ENCODE results near the gene ARHGAP15. TPM values are rescaled to one million over a fixed set of nuclear protein-coding genes. Genes with fewer than 3 reads are reported as not detected.
"Not testable (repeated sequence)": the region's sequence is repeated elsewhere in the genome, so short reads cannot be mapped to it uniquely, and the experiment has no call there.

The ARHGAP15 gene
- total and polyA plus RNA-seq, 12 donors, result 4.7 to 33.8 (median 10.4) TPM

GRCh38 chr2:143532061-143532460 lies 402.8 kb downstream of the ARHGAP15 start:
- intact Hi-C loops (cut with DNase I), result no loop called here
- TF ChIP-seq CTCF (IDR thresholded peaks at IDR 0.05) (no peak), POLR2A (IDR thresholded peaks at IDR 0.05) (no peak)
- Histone ChIP-seq H3K4me3 (no peak overlapping the region), H3K9me3 (replicated peaks in 1 of 3) (no peaks in the 10 kb centered on the region), H3K4me1 (replicated peaks in 1 of 2) (peaks cover 0 to 7% of the 10 kb centered on the region in 2 donors), H3K27ac (no peak overlapping the region), H3K36me3 (replicated peaks in 1 of 2) (no peaks in the 10 kb centered on the region), H3K27me3 (no peaks in the 10 kb centered on the region)
- DNase-seq, result no peak

- 77 to 84% (median 81%) methylated on average over 4 of the region's 4 CpGs for WGBS, 4 donors
- TF ChIP-seq POLR2A (IDR thresholded peaks at IDR 0.05) (no peak), CTCF (IDR thresholded peaks at IDR 0.05) (no peak)
- no peaks in the 10 kb centered on the region for H3K4me1 ChIP-seq (replicated peaks in 1 of 2)
- no peak for DNase-seq
- no peaks in the 10 kb centered on the region for H3K27me3 ChIP-seq
- no peaks in the 10 kb centered on the region for H3K36me3 ChIP-seq (replicated peaks in 1 of 2)
- no peaks in the 10 kb centered on the region for H3K9me3 ChIP-seq (replicated peaks in 1 of 3)
- H3K27ac ChIP-seq, result no peak overlapping the region
- H3K4me3 ChIP-seq, result no peak overlapping the region
- intact Hi-C loops (cut with DNase I), result no loop called here
Observed at GRCh38 chr2:143533846-143534245, 404.6 kb downstream of the ARHGAP15 start.

- intact Hi-C loops (cut with DNase I), result no loop called here
- Histone ChIP-seq H3K4me1 (replicated peaks in 1 of 2) (no peaks in the 10 kb centered on the region), H3K27ac (no peak overlapping the region), H3K27me3 (no peaks in the 10 kb centered on the region), H3K36me3 (replicated peaks in 1 of 2) (no peaks in the 10 kb centered on the region), H3K9me3 (replicated peaks in 1 of 3) (no peaks in the 10 kb centered on the region), H3K4me3 (no peak overlapping the region)
- WGBS, 4 donors, result 59 to 71% (median 64%) methylated on average over 2 of the region's 2 CpGs
- TF ChIP-seq CTCF (IDR thresholded peaks at IDR 0.05) (no peak), POLR2A (IDR thresholded peaks at IDR 0.05) (no peak)
- no peak for DNase-seq
Observed at GRCh38 chr2:143535802-143536201, 406.6 kb downstream of the ARHGAP15 start.

- H3K4me1 ChIP-seq (replicated peaks in 1 of 2); H3K9me3 ChIP-seq (replicated peaks in 1 of 3); H3K4me3 ChIP-seq; H3K36me3 ChIP-seq (replicated peaks in 1 of 2); H3K27me3 ChIP-seq; DNase-seq; intact Hi-C loops (cut with DNase I); H3K27ac ChIP-seq: not testable (repeated sequence)
- 85 to 94% (median 86%) methylated on average over 9 to 11 of the region's 11 CpGs for WGBS, 4 donors
Observed at GRCh38 chr2:143541899-143542298, 412.7 kb downstream of the ARHGAP15 start.

- TF ChIP-seq POLR2A (IDR thresholded peaks at IDR 0.05), result no peak
- no peak for TF ChIP-seq CTCF (IDR thresholded peaks at IDR 0.05)
- 76 to 86% (median 84%) methylated on average over 7 of the region's 7 CpGs for WGBS, 4 donors
- Histone ChIP-seq H3K4me3 (no peak overlapping the region), H3K27me3 (no peaks in the 10 kb centered on the region), H3K36me3 (replicated peaks in 1 of 2) (no peaks in the 10 kb centered on the region), H3K27ac (no peak overlapping the region), H3K9me3 (replicated peaks in 1 of 3) (no peaks in the 10 kb centered on the region), H3K4me1 (replicated peaks in 1 of 2) (no peaks in the 10 kb centered on the region)
- DNase-seq, result no peak
- intact Hi-C loops (cut with DNase I), result no loop called here
Observed at GRCh38 chr2:143545059-143545948, 416.1 kb downstream of the ARHGAP15 start.

Measured in adrenal gland (tissue), 12 donors.